ENCODE measurements around the gene RGS1. TPM values are rescaled to one million over a fixed set of nuclear protein-coding genes. Genes with fewer than 3 reads are reported as not detected.

Gene RGS1
- total RNA-seq, 8 experiments from 2014 or later, result 0.05 to 5.3 (median 0.57) TPM; not detected in 2

- Histone ChIP-seq H3K4me3 (no peak overlapping the region), H3K27ac (no peak overlapping the region), H3K4me1 (replicated peaks in 1 of 2) (no peaks in the 10 kb centered on the region)
- no peak for ATAC-seq (replicated peaks in 6 of 8)
- in situ Hi-C loops (cut with MboI; ENCODE audit: low pct_unique_long_range_greater_than_20kb in 2 of 9, low sequenced_read_pairs in 9 of 9, unreplicated experiment in 9 of 9), result no loop called here
- WGBS, 10 experiments, result 80 to 100% (median 97%) methylated on average over 1 to 4 of the region's 4 CpGs; no CpG with 5 or more reads in 1 of the 10 experiments
Measured at GRCh38 chr1:192561301-192561700, 14.3 kb upstream of the RGS1 start.

- Histone ChIP-seq H3K4me3 (no peak overlapping the region), H3K4me1 (replicated peaks in 1 of 2) (no peaks in the 10 kb centered on the region), H3K27ac (no peak overlapping the region)
- no peak for ATAC-seq (replicated peaks in 6 of 8)
- in situ Hi-C loops (cut with MboI; ENCODE audit: low pct_unique_long_range_greater_than_20kb in 2 of 9, low sequenced_read_pairs in 9 of 9, unreplicated experiment in 9 of 9), result no loop called here
- WGBS, 10 experiments, result 79 to 100% (median 95%) methylated on average over 1 to 3 of the region's 3 CpGs
Measured at GRCh38 chr1:192563129-192563528, 12.4 kb upstream of the RGS1 start.

- WGBS, 10 experiments, result 75 to 98% (median 88%) methylated on average over 2 to 4 of the region's 4 CpGs
- Histone ChIP-seq H3K4me3 (no peak overlapping the region), H3K4me1 (replicated peaks in 1 of 2) (no peaks in the 10 kb centered on the region), H3K27ac (no peak overlapping the region)
- ATAC-seq (replicated peaks in 6 of 8), result no peak
- in situ Hi-C loops (cut with MboI; ENCODE audit: low pct_unique_long_range_greater_than_20kb in 2 of 9, low sequenced_read_pairs in 9 of 9, unreplicated experiment in 9 of 9), result no loop called here
Measured at GRCh38 chr1:192564099-192564498, 11.5 kb upstream of the RGS1 start.

- ATAC-seq (replicated peaks in 6 of 8), result no peak
- Histone ChIP-seq H3K27ac (no peak overlapping the region), H3K4me3 (no peak overlapping the region), H3K4me1 (replicated peaks in 1 of 2) (no peaks in the 10 kb centered on the region)
- WGBS, 10 experiments, result 80 to 100% (median 95%) methylated on average over 1 of the region's 1 CpG; no CpG with 5 or more reads in 2 of the 10 experiments
- in situ Hi-C loops (cut with MboI; ENCODE audit: low pct_unique_long_range_greater_than_20kb in 2 of 9, low sequenced_read_pairs in 9 of 9, unreplicated experiment in 9 of 9), result no loop called here
Measured at GRCh38 chr1:192565946-192566345, 9.6 kb upstream of the RGS1 start.

- Histone ChIP-seq H3K27ac (no peak overlapping the region), H3K4me3 (no peak overlapping the region), H3K4me1 (replicated peaks in 1 of 2) (no peaks in the 10 kb centered on the region)
- 67 to 100% (median 88%) methylated on average over 1 to 3 of the region's 3 CpGs; no CpG with 5 or more reads in 3 of the 10 experiments for WGBS, 10 experiments
- ATAC-seq (replicated peaks in 6 of 8), result no peak
- in situ Hi-C loops (cut with MboI; ENCODE audit: low pct_unique_long_range_greater_than_20kb in 2 of 9, low sequenced_read_pairs in 9 of 9, unreplicated experiment in 9 of 9), result no loop called here
Measured at GRCh38 chr1:192566657-192567056, 8.9 kb upstream of the RGS1 start.

GRCh38 chr1:192568063-192568462 is 7.5 kb upstream of the RGS1 start:
- H3K4me1 ChIP-seq (replicated peaks in 1 of 2), result no peaks in the 10 kb centered on the region
- no peak for ATAC-seq (replicated peaks in 6 of 8)
- no peak overlapping the region for H3K27ac ChIP-seq
- H3K4me3 ChIP-seq, result no peak overlapping the region
- 79 to 100% (median 100%) methylated on average over 1 of the region's 1 CpG; no CpG with 5 or more reads in 2 of the 10 experiments for WGBS, 10 experiments
- in situ Hi-C loops (cut with MboI; ENCODE audit: low pct_unique_long_range_greater_than_20kb in 2 of 9, low sequenced_read_pairs in 9 of 9, unreplicated experiment in 9 of 9), result no loop called here

- Histone ChIP-seq H3K27ac (no peak overlapping the region), H3K4me3 (no peak overlapping the region)
- 63 to 97% (median 85%) methylated on average over 2 of the region's 2 CpGs; no CpG with 5 or more reads in 2 of the 10 experiments for WGBS, 10 experiments
Measured at GRCh38 chr1:192571668-192572067, 3.9 kb upstream of the RGS1 start.

GRCh38 chr1:192573499-192573898 is 2.1 kb upstream of the RGS1 start:
- in situ Hi-C loops (cut with MboI; ENCODE audit: low pct_unique_long_range_greater_than_20kb in 2 of 9, low sequenced_read_pairs in 9 of 9, unreplicated experiment in 9 of 9), result no loop called here
- Histone ChIP-seq H3K4me3 (no peak overlapping the region), H3K27ac (no peak overlapping the region), H3K4me1 (replicated peaks in 1 of 2) (no peaks in the 10 kb centered on the region)
- 80 to 100% (median 83%) methylated on average over 1 of the region's 1 CpG; no CpG with 5 or more reads in 3 of the 10 experiments for WGBS, 10 experiments
- ATAC-seq (replicated peaks in 6 of 8), result peak in 5 of 8 experiments; percentile 42 to 73 (median 44)

More at GRCh38 chr1:192571668-192572067, 3.9 kb upstream of the RGS1 start:
- ATAC-seq (replicated peaks in 6 of 8), result no peak
- no peaks in the 10 kb centered on the region for H3K4me1 ChIP-seq (replicated peaks in 1 of 2)
- in situ Hi-C loops (cut with MboI; ENCODE audit: low pct_unique_long_range_greater_than_20kb in 2 of 9, low sequenced_read_pairs in 9 of 9, unreplicated experiment in 9 of 9), result no loop called here

- no peak overlapping the region for H3K4me3 ChIP-seq
- ATAC-seq (replicated peaks in 6 of 8), result no peak
- H3K27ac ChIP-seq, result no peak overlapping the region
- in situ Hi-C loops (cut with MboI; ENCODE audit: low pct_unique_long_range_greater_than_20kb in 2 of 9, low sequenced_read_pairs in 9 of 9, unreplicated experiment in 9 of 9), result no loop called here
- WGBS, 10 experiments, result 91 to 100% (median 100%) methylated on average over 1 of the region's 1 CpG; no CpG with 5 or more reads in 3 of the 10 experiments
- no peaks in the 10 kb centered on the region for H3K4me1 ChIP-seq (replicated peaks in 1 of 2)
Measured at GRCh38 chr1:192574073-192574472, 1.5 kb upstream of the RGS1 start.

GRCh38 chr1:192576190-192577144 is 894 bp downstream of the RGS1 start:
- ATAC-seq (replicated peaks in 6 of 8), result no peak
- Histone ChIP-seq H3K4me3 (no peak overlapping the region), H3K4me1 (replicated peaks in 1 of 2) (no peaks in the 10 kb centered on the region), H3K27ac (no peak overlapping the region)
- WGBS, 10 experiments, result 60 to 100% (median 91%) methylated on average over 1 of the region's 1 CpG; no CpG with 5 or more reads in 2 of the 10 experiments
- in situ Hi-C loops (cut with MboI; ENCODE audit: low pct_unique_long_range_greater_than_20kb in 2 of 9, low sequenced_read_pairs in 9 of 9, unreplicated experiment in 9 of 9), result loop anchor here in 1 of 9 experiments (25.0 kb wide), 1 partner anchor 89 kb away; no protein-coding TSS in a partner anchor

- Histone ChIP-seq H3K4me3 (no peak overlapping the region), H3K27ac (no peak overlapping the region), H3K4me1 (replicated peaks in 1 of 2) (no peaks in the 10 kb centered on the region)
- 80 to 100% (median 100%) methylated on average over 1 to 2 of the region's 2 CpGs; no CpG with 5 or more reads in 1 of the 10 experiments for WGBS, 10 experiments
- in situ Hi-C loops (cut with MboI; ENCODE audit: low pct_unique_long_range_greater_than_20kb in 2 of 9, low sequenced_read_pairs in 9 of 9, unreplicated experiment in 9 of 9), result loop anchor here in 1 of 9 experiments (25.0 kb wide), 1 partner anchor 90 kb away; no protein-coding TSS in a partner anchor
- ATAC-seq (replicated peaks in 6 of 8), result no peak
Measured at GRCh38 chr1:192577145-192578140, 1.9 kb downstream of the RGS1 start.

- H3K27ac ChIP-seq, result no peak overlapping the region
- 33 to 100% (median 80%) methylated on average over 1 of the region's 1 CpG; no CpG with 5 or more reads in 1 of the 10 experiments for WGBS, 10 experiments
- no peak overlapping the region for H3K4me3 ChIP-seq
- in situ Hi-C loops (cut with MboI; ENCODE audit: low pct_unique_long_range_greater_than_20kb in 2 of 9, low sequenced_read_pairs in 9 of 9, unreplicated experiment in 9 of 9), result loop anchor here in 1 of 9 experiments (25.0 kb wide), 1 partner anchor 91 kb away; no protein-coding TSS in a partner anchor
- H3K4me1 ChIP-seq (replicated peaks in 1 of 2), result no peaks in the 10 kb centered on the region
- ATAC-seq (replicated peaks in 6 of 8), result no peak
Measured at GRCh38 chr1:192578144-192578909, 2.8 kb downstream of the RGS1 start.
